GM12892 (cell line): Measurements from ENCODE around the gene STAG1.
"Not testable (repeated sequence)": the region's sequence is repeated elsewhere in the genome, so short reads cannot be mapped to it uniquely, and the experiment has no call there.

ENCODE experiments used
- DNase-seq: peaks from one replicate; pipeline ENCODE4 v3.0.0; 2011; ENCODE audit not compliant: insufficient read length
- FAIRE-seq: peaks from 2 replicates; lab custom pipeline; 2011; peaks lifted over from hg19 to GRCh38; lab: Jason Lieb, UNC
- POLR2A ChIP-seq: IDR thresholded peaks from 2 replicates; pipeline ENCODE4 v1.6.1; 2011; ENCODE audit warnings: low read depth, low read length, control low read depth
- POLR2AphosphoS5 ChIP-seq: IDR thresholded peaks from 2 replicates; pipeline ENCODE4 v1.6.1; 2011; ENCODE audit warnings: low read depth, low read length, control low read depth
- TAF1 ChIP-seq: IDR thresholded peaks from 2 replicates; pipeline ENCODE4 v1.6.1; 2011; ENCODE audit warnings: low read depth, mild to moderate bottlenecking, control low read depth, low read length, borderline replicate concordance

STAG1 gene

DNA sequence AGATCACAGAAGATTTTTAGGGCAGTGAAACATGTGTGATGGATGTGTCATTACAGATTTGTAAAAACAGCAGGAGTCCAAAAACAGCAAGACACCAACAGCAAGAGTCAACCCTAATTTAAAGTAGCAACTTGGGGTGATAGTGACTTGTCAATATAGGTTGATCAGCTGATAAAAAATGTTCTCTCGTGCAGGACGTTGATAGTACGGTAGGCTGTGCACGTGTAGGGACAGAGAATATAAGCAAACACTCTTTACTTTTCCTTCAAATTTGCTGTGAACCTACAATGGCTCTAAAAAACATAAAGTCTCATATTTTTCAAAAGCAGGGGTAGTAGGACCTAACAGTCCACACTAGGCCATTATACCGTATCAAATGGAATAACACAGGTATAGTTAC is 120.8 kb downstream of the STAG1 start:
- no peak for DNase-seq
- no peak for TF ChIP-seq TAF1
- TF ChIP-seq POLR2A, result no peak
- TF ChIP-seq POLR2AphosphoS5, result no peak
- FAIRE-seq, result no peak

DNA sequence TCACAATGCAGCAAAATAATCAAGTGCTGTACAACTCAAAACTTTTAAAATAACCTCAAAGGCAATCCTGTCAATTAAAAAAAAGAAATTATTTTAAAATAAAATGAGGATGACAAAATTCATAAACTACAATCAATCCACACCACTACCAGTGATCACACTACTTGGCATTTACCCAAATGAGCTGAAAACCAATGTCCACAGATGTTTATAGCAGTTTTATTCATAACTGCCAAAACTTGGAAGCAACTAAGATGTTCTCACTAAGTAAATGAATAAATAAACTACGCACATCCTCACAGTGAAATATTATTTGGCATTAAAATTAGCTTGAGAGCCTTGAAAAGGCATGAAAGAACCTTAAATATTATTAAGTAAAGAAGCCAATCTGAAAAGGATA is 121.3 kb downstream of the STAG1 start:
- no peak for TF ChIP-seq POLR2AphosphoS5
- no peak for TF ChIP-seq TAF1
- no peak for TF ChIP-seq POLR2A
- no peak for DNase-seq
- FAIRE-seq, result no peak

DNA sequence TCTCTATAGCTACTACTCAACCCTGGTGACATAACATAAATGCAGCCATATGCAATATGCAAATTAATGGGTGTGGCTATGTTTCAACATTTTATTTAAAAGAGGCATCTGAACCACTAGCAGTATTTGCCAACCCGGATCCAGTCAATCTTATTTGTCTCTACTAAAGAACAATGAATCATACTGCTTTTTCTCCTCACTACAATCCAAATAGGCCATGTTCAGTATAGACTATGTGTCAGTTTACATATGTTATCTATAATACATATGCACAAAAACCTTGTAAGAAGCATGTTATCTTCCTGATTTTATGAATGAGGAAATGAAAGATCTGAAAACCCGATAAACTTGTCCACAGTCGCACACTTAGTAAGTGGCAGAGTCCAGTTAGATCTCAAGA is 125.7 kb downstream of the STAG1 start:
- no peak for FAIRE-seq
- TF ChIP-seq TAF1 (no peak), POLR2AphosphoS5 (no peak), POLR2A (no peak)
- no peak for DNase-seq

DNA sequence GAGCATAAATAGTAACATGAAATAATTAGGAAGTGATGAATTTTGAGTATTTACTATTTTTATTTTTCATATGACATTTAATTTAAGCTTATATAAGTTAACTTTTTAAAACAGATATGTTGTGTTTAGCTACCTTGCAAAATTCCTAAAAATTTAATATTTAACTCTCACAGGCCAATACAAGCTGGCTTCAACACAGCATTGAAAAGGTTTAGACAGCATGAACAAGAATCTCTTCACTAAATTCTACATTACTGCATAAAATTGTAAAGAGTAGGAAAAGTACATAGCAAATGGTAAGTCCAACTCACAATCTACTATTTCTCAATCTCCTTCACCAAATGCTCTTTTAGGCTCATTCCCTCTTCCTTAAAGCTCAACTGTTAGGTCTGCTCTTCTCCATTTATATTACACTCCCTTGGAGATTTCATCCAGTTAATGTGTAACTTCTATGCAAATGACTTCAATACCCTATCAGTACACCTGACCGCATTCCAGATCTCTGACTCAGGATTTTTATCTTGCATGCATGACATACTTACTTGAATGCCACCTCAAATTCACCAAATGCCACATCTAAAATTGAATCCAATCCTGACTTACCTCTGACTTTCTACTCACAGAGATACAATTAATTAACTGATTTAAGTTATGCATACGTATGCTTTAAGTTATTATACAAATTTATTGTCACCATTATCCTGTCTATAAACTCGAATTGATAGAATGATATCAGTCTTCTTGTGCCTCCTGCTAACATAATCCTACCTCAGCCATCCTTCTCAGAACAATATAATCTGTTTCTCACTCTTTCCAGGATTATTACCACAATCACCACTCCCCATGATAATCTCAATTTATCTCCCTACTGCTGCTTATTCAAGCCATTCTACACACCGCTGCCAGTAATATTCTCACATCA is 127.0 kb downstream of the STAG1 start:
- DNase-seq, result no peak
- TF ChIP-seq TAF1 (no peak), POLR2AphosphoS5 (no peak), POLR2A (no peak)
- FAIRE-seq, result peak; percentile 61

DNA sequence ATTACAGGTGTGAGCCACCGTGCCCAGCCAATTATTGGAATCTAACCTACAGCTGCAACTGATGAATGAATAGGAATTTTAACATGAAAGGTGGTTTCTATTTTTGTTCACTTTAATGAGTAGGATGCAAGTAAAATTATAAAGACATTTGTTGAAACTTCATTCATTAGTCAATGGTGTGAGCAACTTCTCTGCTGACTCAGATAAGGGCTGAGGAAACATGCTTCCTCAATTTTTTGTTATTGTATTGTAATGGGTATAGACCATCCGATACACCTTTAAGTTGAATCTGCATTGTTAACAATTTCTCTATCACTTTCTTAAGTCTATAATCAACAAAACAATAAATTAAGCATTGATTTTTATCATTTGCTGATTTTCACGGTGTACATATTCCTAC is 127.8 kb downstream of the STAG1 start:
- TF ChIP-seq POLR2AphosphoS5 (no peak), TAF1 (no peak), POLR2A (no peak)
- DNase-seq (no peak), FAIRE-seq (no peak)

DNA sequence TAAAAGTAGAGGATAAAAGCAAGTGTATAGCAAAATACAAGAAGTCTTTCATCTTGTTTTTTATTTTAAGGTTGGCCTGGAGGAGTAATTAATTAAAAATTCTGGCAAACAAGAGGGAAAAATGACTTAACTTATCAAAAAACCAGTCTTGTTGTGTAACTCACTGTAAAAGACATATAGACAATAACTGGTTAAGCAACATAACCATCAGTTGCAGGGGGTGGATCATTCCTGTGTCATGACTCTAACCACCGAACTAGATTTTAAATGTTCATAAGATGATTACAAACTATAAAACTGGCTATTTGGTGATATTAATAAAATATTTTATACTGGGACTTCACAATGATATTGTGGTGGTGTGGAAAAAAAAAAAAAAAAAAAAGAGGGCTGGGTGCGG is 130.6 kb downstream of the STAG1 start:
- TF ChIP-seq TAF1 (no peak), POLR2AphosphoS5 (no peak), POLR2A (no peak)
- FAIRE-seq (no peak), DNase-seq (no peak)

DNA sequence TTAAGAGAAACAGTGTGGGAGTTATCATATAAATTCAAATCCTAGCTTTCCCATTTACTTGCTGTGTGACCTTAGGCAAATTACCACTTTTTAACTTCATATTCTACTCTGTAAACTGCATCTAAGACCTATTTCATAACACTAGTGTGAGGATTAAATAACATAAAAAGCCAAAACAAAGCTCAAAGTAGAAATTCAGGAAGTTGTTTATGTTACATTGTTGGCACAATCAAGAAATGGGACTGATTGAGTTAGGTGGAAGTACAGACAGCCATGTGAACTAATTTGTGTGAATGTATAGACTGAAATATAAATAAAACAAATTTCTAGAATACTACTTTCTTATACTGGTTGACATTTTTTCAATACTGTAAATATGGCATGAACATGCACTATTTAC is 131.7 kb downstream of the STAG1 start:
- DNase-seq, result no peak
- no peak for FAIRE-seq
- TF ChIP-seq TAF1 (no peak), POLR2AphosphoS5 (no peak), POLR2A (no peak)

DNA sequence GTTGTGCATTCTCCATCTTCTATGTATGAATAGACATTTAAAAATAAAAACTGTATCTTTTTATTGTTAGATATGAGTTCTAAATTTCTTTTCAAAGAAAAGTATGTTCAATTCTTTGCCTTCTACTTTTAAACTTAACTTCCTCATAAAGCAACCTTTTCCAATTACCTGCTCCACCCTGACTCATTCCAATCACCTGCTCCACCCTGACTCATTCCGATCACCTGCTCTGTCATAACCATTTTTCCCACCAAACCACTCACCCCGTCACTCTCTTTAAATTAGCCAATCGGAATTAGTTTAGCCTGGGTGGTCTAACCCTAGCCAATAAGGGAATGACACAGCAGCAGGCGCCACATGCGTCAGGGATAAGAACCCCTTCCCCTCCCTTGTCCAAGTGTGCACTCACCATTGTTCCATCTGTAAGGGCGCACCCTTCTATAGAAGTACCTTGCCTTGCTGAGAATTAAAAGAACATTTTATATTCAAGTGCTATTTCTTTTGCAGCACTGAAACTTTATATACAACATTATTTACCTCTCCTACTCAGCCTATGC is 134.1 kb downstream of the STAG1 start:
- FAIRE-seq, DNase-seq: not testable (repeated sequence)

DNA sequence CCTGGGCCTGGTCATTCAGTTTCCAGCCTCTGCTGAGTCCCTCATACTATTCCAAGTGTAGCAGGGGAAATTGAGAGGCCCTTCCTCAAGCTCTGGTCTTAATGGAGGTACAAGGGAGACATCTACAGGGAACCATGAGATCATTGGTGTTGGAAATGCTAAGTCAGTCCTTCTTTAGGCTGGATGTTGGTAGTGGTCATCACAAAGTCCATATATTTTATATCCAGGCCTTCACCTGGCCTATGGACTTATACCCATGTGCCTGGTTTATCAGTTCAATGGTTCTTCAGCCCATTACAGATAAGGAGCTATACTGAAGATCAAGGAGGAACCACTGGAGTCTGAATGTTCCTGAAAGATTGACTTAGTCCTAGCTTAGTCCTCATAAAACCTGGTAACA is 135.0 kb downstream of the STAG1 start:
- TF ChIP-seq POLR2AphosphoS5 (no peak), TAF1 (no peak), POLR2A (no peak)
- DNase-seq (no peak), FAIRE-seq (no peak)

DNA sequence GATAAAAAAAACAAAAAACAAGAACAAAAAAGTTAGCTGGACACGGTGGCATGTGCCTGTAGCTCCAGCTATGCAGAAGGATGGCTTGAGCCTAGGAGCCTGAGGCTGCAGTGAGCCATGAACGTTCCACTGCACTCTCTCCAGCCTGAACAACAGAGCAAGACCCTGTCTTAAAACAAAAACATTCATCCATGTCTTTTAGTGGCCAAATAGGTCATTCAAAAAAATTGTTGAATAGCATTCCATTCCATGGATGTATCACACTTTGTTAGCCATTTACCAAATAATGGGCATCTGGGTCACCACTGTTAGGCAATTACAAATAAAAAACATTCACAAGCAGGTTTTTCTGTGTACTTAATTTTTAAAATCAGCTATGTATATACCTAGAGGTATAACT is 139.7 kb downstream of the STAG1 start:
- FAIRE-seq, result no peak
- TF ChIP-seq TAF1 (no peak), POLR2A (no peak)

DNA sequence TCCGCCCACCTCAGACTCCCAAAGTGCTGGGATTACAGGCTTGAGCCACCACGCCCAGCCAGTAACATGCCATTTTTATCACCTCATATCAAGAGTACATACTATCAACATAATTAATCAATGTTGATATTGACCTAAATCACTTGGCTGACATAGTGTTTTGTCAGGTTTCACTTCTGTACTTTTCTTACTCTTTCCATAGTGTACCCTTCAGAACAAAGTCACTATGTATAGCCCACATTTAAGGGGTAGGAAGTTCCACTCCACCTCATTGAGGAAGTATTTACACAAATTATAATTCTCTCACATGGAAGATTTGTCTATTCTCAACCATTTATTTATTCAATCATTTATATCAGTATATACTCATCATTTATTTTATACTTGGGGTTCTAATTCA is 145.2 kb downstream of the STAG1 start:
- no peak for TF ChIP-seq POLR2AphosphoS5
- no peak for TF ChIP-seq TAF1
- no peak for TF ChIP-seq POLR2A
- DNase-seq (no peak), FAIRE-seq (no peak)

More for the DNA sequence above, 139.7 kb downstream of the STAG1 start:
- DNase-seq, result no peak

DNA sequence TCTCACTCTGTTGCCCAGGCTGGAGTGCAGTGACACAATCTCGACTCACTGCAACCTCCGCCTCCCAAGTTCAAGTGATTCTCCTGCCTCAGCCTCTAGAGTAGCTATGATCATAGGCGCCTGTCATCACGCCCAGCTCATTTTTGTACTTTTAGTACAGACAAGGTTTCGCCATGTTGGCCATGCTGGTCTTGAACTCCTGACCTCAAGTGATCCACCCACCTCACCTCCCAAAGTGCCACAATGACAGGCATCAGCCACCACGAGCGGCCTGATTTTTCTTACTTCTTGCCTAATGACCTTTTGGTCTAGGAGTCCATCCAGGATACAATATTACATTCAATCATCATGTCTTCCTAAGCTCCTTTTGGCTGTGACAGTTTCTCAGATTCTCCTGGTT is 146.0 kb downstream of the STAG1 start:
- FAIRE-seq, DNase-seq: not testable (repeated sequence)

DNA sequence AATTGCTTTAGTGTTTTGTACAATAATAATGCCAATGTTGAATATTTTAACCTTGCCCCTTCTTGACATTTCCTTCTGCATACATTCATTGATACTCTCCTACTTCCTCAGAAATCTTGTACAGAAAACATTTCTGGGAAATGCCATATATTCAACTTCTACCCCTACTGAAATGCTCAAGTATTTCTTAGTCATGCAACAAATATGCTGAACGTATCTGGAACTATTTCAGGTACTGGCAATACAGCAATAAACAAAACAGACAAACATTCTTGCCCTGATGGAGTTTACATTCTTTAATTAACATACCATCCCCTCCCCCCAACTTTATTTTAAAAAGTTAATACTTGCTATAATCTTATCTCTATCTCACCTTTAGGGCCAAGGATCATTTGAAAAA is 147.2 kb downstream of the STAG1 start:
- FAIRE-seq (no peak), DNase-seq (no peak)
- TF ChIP-seq POLR2AphosphoS5 (no peak), TAF1 (no peak), POLR2A (no peak)
